Aorta (tissue), 5 donors: ENCODE measurements around the gene FBXO27. TPM values are rescaled to one million over a fixed set of nuclear protein-coding genes. Genes with fewer than 3 reads are reported as not detected.

ENCODE experiments used
- ATAC-seq: fragments of 200-7000 bp; cut with Tn5 transposase; one replicate; pipeline ENCODE4 v1.9.1; 2022; ENCODE audit warnings: moderate library complexity; ENCODE audit not compliant: low FRiP score
- DNase-seq, 2 donors: peaks; one replicate each; pipeline ENCODE4 v3.0.0-alpha.2; 2020
- H3K27ac ChIP-seq, 2 donors: one replicate each; pipeline ENCODE4 v1.5.1; 2013; ENCODE audit warnings: low read length in 2 of 2, mild to moderate bottlenecking in 2 of 2, moderate library complexity in 2 of 2, control low read depth in 1 of 2, inconsistent platforms in 1 of 2, low read depth in 1 of 2
- H3K27me3 ChIP-seq, 2 donors: one replicate each; pipeline ENCODE4 v1.6.1; 2013; ENCODE audit warnings: control low read depth in 1 of 2, low read length in 1 of 2, mild to moderate bottlenecking in 1 of 2, moderate library complexity in 1 of 2; ENCODE audit not compliant: insufficient read depth in 2 of 2, control insufficient read depth in 1 of 2
- H3K36me3 ChIP-seq, 2 donors: one replicate each; pipeline ENCODE4 v1.6.1; 2013; ENCODE audit warnings: control low read depth in 1 of 2, low read length in 1 of 2, mild to moderate bottlenecking in 1 of 2; ENCODE audit not compliant: insufficient read depth in 2 of 2, control insufficient read depth in 1 of 2
- H3K4me1 ChIP-seq, 2 donors: one replicate each; pipeline ENCODE4 v1.6.1; 2013; ENCODE audit warnings: low read length in 2 of 2, control low read depth in 1 of 2, mild to moderate bottlenecking in 1 of 2, moderate library complexity in 1 of 2; ENCODE audit not compliant: insufficient read depth in 2 of 2, control insufficient read depth in 1 of 2
- H3K4me3 ChIP-seq, 2 donors: one replicate each; pipeline ENCODE4 v1.5.1; 2013; ENCODE audit warnings: low read length in 2 of 2, control low read depth in 1 of 2, mild to moderate bottlenecking in 1 of 2
- H3K9me3 ChIP-seq: one replicate; pipeline ENCODE4 v1.6.1; 2013; ENCODE audit warnings: mild to moderate bottlenecking, low read length; ENCODE audit not compliant: control insufficient read depth
- WGBS, 2 donors: extraction: QIAGEN DNeasy Blood & Tissue Kit; methylation state at CpG; one replicate each; pipeline ENCODE4 v1.1.7; 2013; 5-methylcytosine and 5-hydroxymethylcytosine counted together
- intact Hi-C, 2 donors: fragments of 100-400 bp; cut with DNase I; formaldehyde crosslinking; loops; one replicate each; pipeline versions ENCODE4 v1.14.2 to v1.15.0; 2022
- polyA plus RNA-seq, 2 donors: library from polyadenylated mRNA; stranded (reverse); fragments of 200-250 nt; gene quantifications; one replicate each; pipeline ENCODE4 v1.2.3, GENCODE V29; 2013
- total RNA-seq, 2 donors: library from RNA; stranded (reverse); fragmentation: NEBNext Ultra II Directional; extraction: Animal tissue kit (Norgen Biotek cat#: 25700); gene quantifications; one replicate each; pipeline ENCODE4 v1.2.1, GENCODE V29; 2021
- donor health status: healthy with polysubstance abuse.
- donor health status: Bipolar disorder and iron deficiency.
- donor health status: DM: no; HTN: no; CAD: no.
- donor health status: DM: no; HTN: no; CAD: no.
- donor health status: DM: yes; HTN: yes; CAD: no.

Gene FBXO27
- total and polyA plus RNA-seq, 4 donors, result 0.25 to 8.6 (median 3.9) TPM

GRCh38 chr19:39052243-39052746 is 19.9 kb upstream of the FBXO27 start:
- Histone ChIP-seq H3K4me3 (no peak overlapping the region), H3K36me3 (no peaks in the 10 kb centered on the region), H3K9me3 (no peaks in the 10 kb centered on the region), H3K4me1 (no peaks in the 10 kb centered on the region), H3K27ac (no peak overlapping the region), H3K27me3 (no peaks in the 10 kb centered on the region)
- DNase-seq (peak; percentile 74 to 82), ATAC-seq (peak; percentile 64)
- intact Hi-C loops, result no loop called here
- 19 to 22% methylated on average over 10 of the region's 10 CpGs for WGBS, 2 donors

DNA sequence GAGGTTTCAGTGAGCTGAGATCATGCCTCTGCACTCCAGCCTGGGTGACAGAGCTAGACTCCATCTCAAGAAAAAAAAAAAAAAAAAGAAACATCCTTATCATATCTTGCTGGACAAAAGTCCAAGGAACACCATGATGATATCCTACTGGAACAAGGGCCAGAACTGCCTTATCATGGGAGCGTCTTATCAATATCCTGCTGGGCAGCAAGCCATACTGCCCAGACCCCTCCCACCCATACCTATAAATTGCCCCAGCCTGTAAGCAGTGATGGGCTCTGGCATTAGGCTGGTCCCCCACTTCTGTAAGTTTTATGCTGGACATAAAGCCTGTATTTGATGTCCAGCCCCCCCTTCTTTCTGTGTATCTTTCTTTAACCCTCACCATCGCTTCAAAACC is 14.7 kb upstream of the FBXO27 start:
- no peaks in the 10 kb centered on the region for H3K9me3 ChIP-seq
- H3K36me3 ChIP-seq, result no peaks in the 10 kb centered on the region
- intact Hi-C loops, result no loop called here
- no peak for DNase-seq
- H3K27ac ChIP-seq, result no peak overlapping the region
- H3K4me1 ChIP-seq, result no peaks in the 10 kb centered on the region
- H3K4me3 ChIP-seq, result no peak overlapping the region
- no peak for ATAC-seq
- H3K27me3 ChIP-seq, result no peaks in the 10 kb centered on the region
- 48 to 68% methylated on average over 2 of the region's 2 CpGs for WGBS, 2 donors

DNA sequence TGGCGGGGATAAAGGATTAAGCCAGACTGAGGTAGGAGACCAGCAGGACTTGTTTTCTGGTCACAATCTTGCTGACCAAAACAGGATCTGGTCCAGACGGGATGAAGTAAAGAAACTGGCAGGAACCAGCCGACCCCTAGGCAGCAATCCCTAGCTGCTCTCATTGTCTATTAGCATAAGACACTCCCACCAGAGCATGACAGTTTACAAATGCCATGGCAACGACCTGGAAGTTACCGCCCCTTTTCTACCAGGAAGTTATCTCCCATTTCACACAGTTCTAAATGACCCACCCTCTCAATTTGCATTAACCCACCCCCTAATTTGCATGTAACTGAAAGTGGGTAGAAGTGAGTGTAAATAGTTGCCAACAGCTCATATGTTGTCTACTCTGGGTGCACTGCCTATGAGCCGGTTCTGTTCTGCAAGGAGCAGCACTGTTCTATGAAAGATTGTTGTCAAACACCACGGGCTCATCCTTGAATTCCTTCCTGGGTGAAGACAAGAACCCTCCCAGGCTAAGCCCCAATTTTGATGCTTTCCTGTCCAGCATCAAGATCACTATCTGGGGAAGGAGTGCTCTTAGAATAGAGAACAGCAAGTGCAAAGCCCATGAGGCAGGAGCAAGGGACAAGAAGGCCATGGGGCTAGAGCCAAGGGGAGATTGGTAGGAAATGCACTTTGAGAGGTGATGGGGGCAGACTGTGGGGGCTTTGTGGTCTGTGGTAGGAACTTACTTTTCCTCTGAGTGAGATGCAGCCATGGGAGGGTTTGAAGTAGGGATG is 13.9 kb upstream of the FBXO27 start:
- H3K27me3 ChIP-seq, result no peaks in the 10 kb centered on the region
- no peaks in the 10 kb centered on the region for H3K4me1 ChIP-seq
- H3K4me3 ChIP-seq, result no peak overlapping the region
- ATAC-seq (no peak), DNase-seq (no peak)
- intact Hi-C loops, result no loop called here
- no peak overlapping the region for H3K27ac ChIP-seq
- no peaks in the 10 kb centered on the region for H3K36me3 ChIP-seq
- no peaks in the 10 kb centered on the region for H3K9me3 ChIP-seq
- WGBS, 2 donors, result 69 to 72% methylated on average over 7 of the region's 7 CpGs

DNA sequence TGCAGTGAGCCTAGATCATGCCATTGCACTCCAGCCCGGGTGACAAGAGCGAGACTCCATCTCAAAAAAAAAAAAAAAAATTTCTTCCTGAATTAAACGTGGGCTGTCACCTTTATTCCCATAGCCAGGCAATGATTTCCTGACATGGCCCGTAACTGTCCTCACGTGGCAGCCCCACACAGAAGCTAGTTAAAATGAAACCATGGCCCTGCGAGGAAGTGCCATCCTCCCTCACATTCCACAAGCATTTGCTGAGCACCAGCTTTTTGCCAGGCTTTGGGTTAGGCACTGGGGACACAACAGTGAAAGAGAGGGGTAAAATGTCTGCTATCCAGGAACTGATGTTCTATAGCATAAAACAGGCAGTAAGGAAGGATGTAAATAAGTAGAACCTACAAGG is 13.2 kb upstream of the FBXO27 start:
- H3K9me3 ChIP-seq, result no peaks in the 10 kb centered on the region
- ATAC-seq (no peak), DNase-seq (no peak)
- 79 to 82% methylated on average over 6 of the region's 6 CpGs for WGBS, 2 donors
- intact Hi-C loops, result no loop called here
- no peak overlapping the region for H3K27ac ChIP-seq
- H3K4me1 ChIP-seq, result no peaks in the 10 kb centered on the region
- H3K36me3 ChIP-seq, result no peaks in the 10 kb centered on the region
- no peak overlapping the region for H3K4me3 ChIP-seq
- no peaks in the 10 kb centered on the region for H3K27me3 ChIP-seq

DNA sequence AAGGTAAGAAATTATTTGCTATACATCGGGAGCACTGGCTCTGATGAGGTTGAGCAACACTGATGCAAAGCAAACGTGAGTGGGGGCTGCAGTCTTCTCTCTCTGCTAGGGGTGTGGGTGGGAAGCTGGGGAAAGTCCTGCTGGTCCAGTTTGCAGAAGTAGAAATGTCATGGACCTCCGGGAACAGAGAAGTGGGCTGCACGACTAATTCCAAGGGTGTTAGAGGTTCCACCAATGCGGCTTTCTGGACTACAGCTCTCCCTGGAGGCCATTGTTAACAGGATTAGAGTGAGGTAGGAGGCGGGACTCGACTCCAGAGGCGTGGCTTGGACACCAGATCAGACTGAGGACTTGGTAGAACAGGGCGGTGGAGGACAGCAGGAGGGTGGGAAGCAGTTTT is 5.7 kb upstream of the FBXO27 start:
- intact Hi-C loops, result no loop called here
- no peaks in the 10 kb centered on the region for H3K36me3 ChIP-seq
- H3K4me1 ChIP-seq, result no peaks in the 10 kb centered on the region
- no peak for ATAC-seq
- WGBS, 2 donors, result 17 to 21% methylated on average over 9 of the region's 9 CpGs
- no peaks in the 10 kb centered on the region for H3K9me3 ChIP-seq
- H3K4me3 ChIP-seq, result no peak overlapping the region
- H3K27ac ChIP-seq, result no peak overlapping the region
- no peaks in the 10 kb centered on the region for H3K27me3 ChIP-seq
- DNase-seq, result no peak

DNA sequence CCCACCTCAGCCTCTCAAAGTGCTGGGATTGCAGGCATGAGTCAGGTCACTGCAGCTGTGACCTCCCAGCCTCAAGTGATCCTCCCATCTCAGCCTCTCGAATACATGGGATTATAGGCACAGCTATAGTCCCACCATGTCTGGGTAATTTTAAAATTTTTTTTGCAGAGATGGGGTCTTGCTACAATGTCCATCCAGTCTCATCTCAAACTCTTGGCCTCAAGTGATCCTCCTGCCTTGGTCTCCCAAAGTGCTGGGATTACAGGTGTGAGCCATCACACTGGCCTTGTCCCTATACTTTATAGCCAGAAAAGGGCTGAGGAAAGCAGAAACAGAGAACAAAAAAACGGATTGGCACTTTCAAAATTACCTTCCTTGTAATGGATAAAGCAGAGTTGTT is 4.8 kb upstream of the FBXO27 start:
- intact Hi-C loops, result no loop called here
- H3K27me3 ChIP-seq, result no peaks in the 10 kb centered on the region
- no peak overlapping the region for H3K4me3 ChIP-seq
- ATAC-seq, result no peak
- H3K27ac ChIP-seq, result no peak overlapping the region
- no peaks in the 10 kb centered on the region for H3K4me1 ChIP-seq
- 65 to 75% methylated on average over 2 of the region's 2 CpGs for WGBS, 2 donors
- no peaks in the 10 kb centered on the region for H3K36me3 ChIP-seq
- DNase-seq, result no peak
- no peaks in the 10 kb centered on the region for H3K9me3 ChIP-seq

DNA sequence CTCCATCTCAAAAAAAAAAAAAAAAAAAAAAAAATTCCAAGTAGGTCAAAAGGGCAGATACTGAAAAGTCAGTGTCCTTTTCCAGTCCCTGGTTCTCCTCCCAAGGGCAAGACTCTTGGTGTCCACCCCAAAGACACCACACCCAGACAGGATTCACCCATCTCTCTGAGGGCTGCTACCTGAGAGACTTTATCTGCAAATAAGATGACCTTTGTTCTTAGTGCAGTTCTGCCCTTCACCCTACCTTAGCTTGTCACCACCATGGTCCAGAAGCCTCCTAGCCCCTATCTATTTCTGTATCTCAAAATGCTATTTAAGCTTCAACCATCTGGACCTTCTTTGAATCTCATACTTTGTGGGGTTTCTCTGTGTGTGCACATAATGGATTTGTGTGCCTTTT is 4.2 kb upstream of the FBXO27 start:
- Histone ChIP-seq H3K4me1 (no peaks in the 10 kb centered on the region), H3K27ac (no peak overlapping the region), H3K9me3 (no peaks in the 10 kb centered on the region), H3K27me3 (no peaks in the 10 kb centered on the region), H3K36me3 (no peaks in the 10 kb centered on the region), H3K4me3 (no peak overlapping the region)
- DNase-seq (no peak), ATAC-seq (no peak)
- intact Hi-C loops, result no loop called here

- Histone ChIP-seq H3K36me3 (no peaks in the 10 kb centered on the region), H3K27me3 (no peaks in the 10 kb centered on the region), H3K27ac (no peak overlapping the region), H3K4me1 (no peaks in the 10 kb centered on the region), H3K9me3 (no peaks in the 10 kb centered on the region), H3K4me3 (peak overlapping the region; percentile 27 to 55)
- intact Hi-C loops, result loop anchor here (5.0 kb wide), 2 partner anchors 54 to 69 kb away; partner anchors contain the start of gene FBXO17 (in 2 of the 2)
- WGBS, 2 donors, result 1% methylated on average over 46 to 49 of the region's 49 CpGs
- DNase-seq (peak; percentile 91 to 95), ATAC-seq (peak; percentile 88)
Measured at GRCh38 chr19:39031368-39032062, 834 bp downstream of the FBXO27 start.
